Measurements from ENCODE around the gene MGAT5B. TPM values are rescaled to one million over a fixed set of nuclear protein-coding genes. Genes with fewer than 3 reads are reported as not detected.

The MGAT5B gene
- total and polyA plus RNA-seq, 10 of the 15 experiments (the other 5 are each of a cell fraction or from before 2014, with no cell fraction given), result 0.13 TPM; not detected in 9

DNA sequence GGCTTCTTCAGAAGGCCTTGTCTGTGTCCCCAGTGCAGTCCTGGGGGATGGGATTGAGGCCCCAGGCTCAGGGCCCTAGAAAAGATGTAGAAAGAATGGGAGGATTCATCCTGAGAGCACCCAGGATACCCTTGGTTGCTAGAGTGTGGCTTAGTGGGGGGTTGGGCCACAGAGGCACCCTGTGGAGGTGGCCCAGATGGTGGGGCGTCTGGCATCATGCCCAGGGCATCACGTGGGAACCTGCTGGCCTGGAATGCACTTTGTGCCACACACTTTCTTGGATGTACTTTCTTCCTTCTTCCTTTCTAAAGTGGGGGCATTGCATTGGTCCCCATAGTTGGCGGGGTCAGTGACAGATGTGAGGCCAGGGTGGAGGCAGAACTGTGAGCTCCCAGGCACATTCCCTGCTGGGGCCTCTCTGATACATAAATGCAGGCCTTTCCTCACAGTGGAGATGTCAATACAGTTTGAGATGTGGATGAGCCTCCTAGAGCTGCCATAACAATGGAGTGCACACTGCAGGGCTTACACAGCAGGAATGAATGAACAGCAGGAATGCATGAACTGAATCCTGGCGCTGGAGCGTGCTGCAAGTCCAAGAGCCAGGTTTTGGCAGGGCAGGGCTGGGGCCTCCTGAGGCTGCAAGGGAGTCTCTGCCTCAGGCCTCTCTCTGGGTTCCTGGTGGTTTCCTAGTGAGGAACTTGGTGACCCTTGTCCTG, 43.3 kb downstream of the MGAT5B start (continued):
- TF ChIP-seq, protein P1, sequence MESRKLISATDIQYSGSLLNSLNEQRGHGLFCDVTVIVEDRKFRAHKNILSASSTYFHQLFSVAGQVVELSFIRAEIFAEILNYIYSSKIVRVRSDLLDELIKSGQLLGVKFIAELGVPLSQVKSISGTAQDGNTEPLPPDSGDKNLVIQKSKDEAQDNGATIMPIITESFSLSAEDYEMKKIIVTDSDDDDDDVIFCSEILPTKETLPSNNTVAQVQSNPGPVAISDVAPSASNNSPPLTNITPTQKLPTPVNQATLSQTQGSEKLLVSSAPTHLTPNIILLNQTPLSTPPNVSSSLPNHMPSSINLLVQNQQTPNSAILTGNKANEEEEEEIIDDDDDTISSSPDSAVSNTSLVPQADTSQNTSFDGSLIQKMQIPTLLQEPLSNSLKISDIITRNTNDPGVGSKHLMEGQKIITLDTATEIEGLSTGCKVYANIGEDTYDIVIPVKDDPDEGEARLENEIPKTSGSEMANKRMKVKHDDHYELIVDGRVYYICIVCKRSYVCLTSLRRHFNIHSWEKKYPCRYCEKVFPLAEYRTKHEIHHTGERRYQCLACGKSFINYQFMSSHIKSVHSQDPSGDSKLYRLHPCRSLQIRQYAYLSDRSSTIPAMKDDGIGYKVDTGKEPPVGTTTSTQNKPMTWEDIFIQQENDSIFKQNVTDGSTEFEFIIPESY (IDR thresholded peaks at IDR 0.05), result no peak

DNA sequence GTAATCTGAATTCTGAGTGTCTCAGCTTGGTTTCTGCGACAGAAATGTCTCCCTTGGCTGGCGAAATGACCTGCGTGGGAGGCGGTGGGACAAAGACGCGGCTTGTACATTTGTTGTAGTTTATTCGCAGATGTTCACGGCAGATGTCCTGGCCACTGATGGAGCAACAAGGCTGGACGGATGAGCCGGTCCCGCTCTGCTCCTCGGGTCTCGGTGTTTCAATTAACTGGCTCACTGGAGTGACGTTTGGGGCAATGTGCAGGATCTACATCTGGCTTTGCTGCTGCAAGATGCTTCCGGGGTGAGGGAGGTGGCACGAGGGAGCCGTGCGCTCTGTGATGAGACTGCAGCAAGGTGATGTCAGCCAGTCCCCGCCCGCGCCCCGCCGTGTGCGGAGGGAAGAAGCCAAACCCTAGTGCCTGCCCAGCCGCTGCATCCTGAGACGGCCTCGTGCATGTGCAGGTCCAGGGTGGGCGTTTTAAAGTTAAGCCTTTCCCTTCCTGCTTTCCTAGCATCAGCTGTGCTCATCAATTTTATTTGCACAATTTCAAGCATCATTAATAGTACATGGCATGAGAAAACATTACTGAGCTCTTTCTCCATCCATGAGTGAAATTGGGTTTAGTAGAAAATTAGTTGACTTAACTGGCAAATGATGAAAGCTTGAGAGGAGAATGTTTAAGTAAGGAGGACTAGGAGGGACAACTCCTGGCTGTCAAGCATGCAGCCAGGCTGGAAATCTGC, 44.4 kb downstream of the MGAT5B start:
- POLR2A ChIA-PET, result no interaction called here
- 57% methylated on average over 28 of the region's 28 CpGs for WGBS (ENCODE audit: insufficient coverage, insufficient replicate concordance, low lambda C conversion rate, missing lambda C conversion rate)
- no peak for ATAC-seq
- RAD21 ChIA-PET (ENCODE audit: unreplicated experiment), result no interaction called here
- Histone ChIP-seq H3K36me3 (ENCODE audit: control insufficient read depth in 2 of 2, insufficient read depth in 2 of 2, low read length in 1 of 2) (no peaks in the 10 kb centered on the region), H3K4me3 (no peak overlapping the region), H3K9me3 (replicated peaks; ENCODE audit: control insufficient read depth, insufficient read depth, low read length) (no peaks in the 10 kb centered on the region), H4K20me1 (ENCODE audit: control insufficient read depth, insufficient read depth) (no peaks in the 10 kb centered on the region), H3K9ac (ENCODE audit: control insufficient read depth, insufficient read depth, low read length) (no peak overlapping the region), H2AFZ (ENCODE audit: control insufficient read depth, low read depth, low read length) (no peak overlapping the region), H3K4me2 (ENCODE audit: control insufficient read depth, insufficient read depth) (no peak overlapping the region), H3K27me3 (replicated peaks in 1 of 2; ENCODE audit: control insufficient read depth in 2 of 2, insufficient read depth in 2 of 2, low read length in 1 of 2) (no peaks in the 10 kb centered on the region; a peak in 1 of 4 replicates), H3K27ac (ENCODE audit: control insufficient read depth, insufficient read depth) (no peak overlapping the region), H3K4me1 (ENCODE audit: control insufficient read depth, insufficient read depth, low read length) (no peaks in the 10 kb centered on the region), H3K79me2 (ENCODE audit: control insufficient read depth, insufficient read depth, low read length) (no peaks in the 10 kb centered on the region)
- intact Hi-C loops (cut with micrococcal nuclease; ENCODE audit: unreplicated experiment), result no loop called here
- no peak for DNase-seq (ENCODE audit: low read depth, low spot score)
- CTCF ChIA-PET, result no interaction called here
- FAIRE-seq, result no peak
- SMC1A ChIA-PET (ENCODE audit: uncharacterized antibody, unreplicated experiment), result no interaction called here
- in situ Hi-C loops (cut with MboI), result no loop called here
- no TSS peak for BruUV-seq (replicated peaks)
- no peak for TF ChIP-seq TAF1 (IDR thresholded peaks at IDR 0.05; ENCODE audit: borderline replicate concordance, low read depth, low read length)
- TF ChIP-seq, protein P2, sequence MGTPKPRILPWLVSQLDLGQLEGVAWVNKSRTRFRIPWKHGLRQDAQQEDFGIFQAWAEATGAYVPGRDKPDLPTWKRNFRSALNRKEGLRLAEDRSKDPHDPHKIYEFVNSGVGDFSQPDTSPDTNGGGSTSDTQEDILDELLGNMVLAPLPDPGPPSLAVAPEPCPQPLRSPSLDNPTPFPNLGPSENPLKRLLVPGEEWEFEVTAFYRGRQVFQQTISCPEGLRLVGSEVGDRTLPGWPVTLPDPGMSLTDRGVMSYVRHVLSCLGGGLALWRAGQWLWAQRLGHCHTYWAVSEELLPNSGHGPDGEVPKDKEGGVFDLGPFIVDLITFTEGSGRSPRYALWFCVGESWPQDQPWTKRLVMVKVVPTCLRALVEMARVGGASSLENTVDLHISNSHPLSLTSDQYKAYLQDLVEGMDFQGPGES (IDR thresholded peaks at IDR 0.05), result no peak
- TF ChIP-seq, protein P3, sequence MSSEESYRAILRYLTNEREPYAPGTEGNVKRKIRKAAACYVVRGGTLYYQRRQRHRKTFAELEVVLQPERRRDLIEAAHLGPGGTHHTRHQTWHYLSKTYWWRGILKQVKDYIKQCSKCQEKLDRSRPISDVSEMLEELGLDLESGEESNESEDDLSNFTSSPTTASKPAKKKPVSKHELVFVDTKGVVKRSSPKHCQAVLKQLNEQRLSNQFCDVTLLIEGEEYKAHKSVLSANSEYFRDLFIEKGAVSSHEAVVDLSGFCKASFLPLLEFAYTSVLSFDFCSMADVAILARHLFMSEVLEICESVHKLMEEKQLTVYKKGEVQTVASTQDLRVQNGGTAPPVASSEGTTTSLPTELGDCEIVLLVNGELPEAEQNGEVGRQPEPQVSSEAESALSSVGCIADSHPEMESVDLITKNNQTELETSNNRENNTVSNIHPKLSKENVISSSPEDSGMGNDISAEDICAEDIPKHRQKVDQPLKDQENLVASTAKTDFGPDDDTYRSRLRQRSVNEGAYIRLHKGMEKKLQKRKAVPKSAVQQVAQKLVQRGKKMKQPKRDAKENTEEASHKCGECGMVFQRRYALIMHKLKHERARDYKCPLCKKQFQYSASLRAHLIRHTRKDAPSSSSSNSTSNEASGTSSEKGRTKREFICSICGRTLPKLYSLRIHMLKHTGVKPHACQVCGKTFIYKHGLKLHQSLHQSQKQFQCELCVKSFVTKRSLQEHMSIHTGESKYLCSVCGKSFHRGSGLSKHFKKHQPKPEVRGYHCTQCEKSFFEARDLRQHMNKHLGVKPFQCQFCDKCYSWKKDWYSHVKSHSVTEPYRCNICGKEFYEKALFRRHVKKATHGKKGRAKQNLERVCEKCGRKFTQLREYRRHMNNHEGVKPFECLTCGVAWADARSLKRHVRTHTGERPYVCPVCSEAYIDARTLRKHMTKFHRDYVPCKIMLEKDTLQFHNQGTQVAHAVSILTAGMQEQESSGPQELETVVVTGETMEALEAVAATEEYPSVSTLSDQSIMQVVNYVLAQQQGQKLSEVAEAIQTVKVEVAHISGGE (CRISPR knock-in tag; IDR thresholded peaks at IDR 0.05), result no peak
- TF ChIP-seq, protein P4, sequence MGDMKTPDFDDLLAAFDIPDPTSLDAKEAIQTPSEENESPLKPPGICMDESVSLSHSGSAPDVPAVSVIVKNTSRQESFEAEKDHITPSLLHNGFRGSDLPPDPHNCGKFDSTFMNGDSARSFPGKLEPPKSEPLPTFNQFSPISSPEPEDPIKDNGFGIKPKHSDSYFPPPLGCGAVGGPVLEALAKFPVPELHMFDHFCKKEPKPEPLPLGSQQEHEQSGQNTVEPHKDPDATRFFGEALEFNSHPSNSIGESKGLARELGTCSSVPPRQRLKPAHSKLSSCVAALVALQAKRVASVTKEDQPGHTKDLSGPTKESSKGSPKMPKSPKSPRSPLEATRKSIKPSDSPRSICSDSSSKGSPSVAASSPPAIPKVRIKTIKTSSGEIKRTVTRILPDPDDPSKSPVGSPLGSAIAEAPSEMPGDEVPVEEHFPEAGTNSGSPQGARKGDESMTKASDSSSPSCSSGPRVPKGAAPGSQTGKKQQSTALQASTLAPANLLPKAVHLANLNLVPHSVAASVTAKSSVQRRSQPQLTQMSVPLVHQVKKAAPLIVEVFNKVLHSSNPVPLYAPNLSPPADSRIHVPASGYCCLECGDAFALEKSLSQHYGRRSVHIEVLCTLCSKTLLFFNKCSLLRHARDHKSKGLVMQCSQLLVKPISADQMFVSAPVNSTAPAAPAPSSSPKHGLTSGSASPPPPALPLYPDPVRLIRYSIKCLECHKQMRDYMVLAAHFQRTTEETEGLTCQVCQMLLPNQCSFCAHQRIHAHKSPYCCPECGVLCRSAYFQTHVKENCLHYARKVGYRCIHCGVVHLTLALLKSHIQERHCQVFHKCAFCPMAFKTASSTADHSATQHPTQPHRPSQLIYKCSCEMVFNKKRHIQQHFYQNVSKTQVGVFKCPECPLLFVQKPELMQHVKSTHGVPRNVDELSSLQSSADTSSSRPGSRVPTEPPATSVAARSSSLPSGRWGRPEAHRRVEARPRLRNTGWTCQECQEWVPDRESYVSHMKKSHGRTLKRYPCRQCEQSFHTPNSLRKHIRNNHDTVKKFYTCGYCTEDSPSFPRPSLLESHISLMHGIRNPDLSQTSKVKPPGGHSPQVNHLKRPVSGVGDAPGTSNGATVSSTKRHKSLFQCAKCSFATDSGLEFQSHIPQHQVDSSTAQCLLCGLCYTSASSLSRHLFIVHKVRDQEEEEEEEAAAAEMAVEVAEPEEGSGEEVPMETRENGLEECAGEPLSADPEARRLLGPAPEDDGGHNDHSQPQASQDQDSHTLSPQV (IDR thresholded peaks at IDR 0.05), result no peak
- no peak for TF ChIP-seq POLR2A (IDR thresholded peaks at IDR 0.05; ENCODE audit: low read depth, low read length)
- TF ChIP-seq STAT3 (IDR thresholded peaks at IDR 0.05; ENCODE audit: low read depth, low read length), result no peak
- no peak for TF ChIP-seq EGR1 (IDR thresholded peaks at IDR 0.05; ENCODE audit: borderline replicate concordance in 1 of 2, low read depth in 2 of 2, low read length in 2 of 2)
- TF ChIP-seq SREBF1 (IDR thresholded peaks at IDR 0.05; ENCODE audit: low read length), result no peak
- TF ChIP-seq RBBP5 (conservative IDR thresholded peaks at IDR 0.05), result no peak
